Activated T-cell treated with anti-CD3 and anti-CD28 coated beads, Interleukin-2, amount 50 U/mL, for 72 hours (primary cell): Measurements from ENCODE around the gene CTDSPL. TPM values are rescaled to one million over a fixed set of nuclear protein-coding genes. Genes with fewer than 3 reads are reported as not detected.
"Not testable (repeated sequence)": the region's sequence is repeated elsewhere in the genome, so short reads cannot be mapped to it uniquely, and the experiment has no call there.

Experiments
- ATAC-seq, 2 donors: fragments of 150-1000 bp; cut with Tn5 transposase; replicated peaks in 1 of 2; 2 replicates each; pipeline ENCODE4 v1.10.0; 2021; ENCODE audit warnings: moderate library complexity in 2 of 2, mild to moderate bottlenecking in 1 of 2
- DNase-seq, 2 donors: peaks; one replicate each; pipeline ENCODE4 v3.0.0; 2021 to 2022; ENCODE audit warnings: mixed read lengths in 1 of 2
- H3K27ac Mint-ChIP-seq: one replicate; pipeline ENCODE4 v1.8.0; 2022; ENCODE audit warnings: mild to moderate bottlenecking, moderate library complexity, mixed read lengths
- H3K27me3 Mint-ChIP-seq: one replicate; pipeline ENCODE4 v1.8.0; 2022; ENCODE audit warnings: low read depth, mixed read lengths
- H3K36me3 Mint-ChIP-seq, 2 donors: one replicate each; pipeline ENCODE4 v1.8.0; 2022; ENCODE audit warnings: mixed read lengths in 2 of 2, mild to moderate bottlenecking in 1 of 2; ENCODE audit not compliant: insufficient read depth in 2 of 2
- H3K4me1 Mint-ChIP-seq: one replicate; pipeline ENCODE4 v1.8.0; 2022; ENCODE audit warnings: low read depth, mixed read lengths
- H3K4me3 Mint-ChIP-seq, 2 donors: one replicate each; pipeline ENCODE4 v1.8.0; 2022; ENCODE audit warnings: mild to moderate bottlenecking in 2 of 2, mixed read lengths in 2 of 2, moderate library complexity in 2 of 2
- H3K9me3 Mint-ChIP-seq, 2 donors: one replicate each; pipeline ENCODE4 v1.8.0; 2022; ENCODE audit warnings: mixed read lengths in 2 of 2
- total RNA-seq, 2 donors: library from RNA; stranded (reverse); gene quantifications; one replicate each; pipeline ENCODE4 v1.2.3, GENCODE V29; 2022

The CTDSPL gene
- total RNA-seq: 1 to 10 TPM; 6.3 to 7.0 TPM

- Mint-ChIP-seq H3K36me3 (no peaks in the 10 kb centered on the region), H3K9me3 (no peaks in the 10 kb centered on the region), H3K27ac (no peak within 1 kb of the TSS), H3K4me1 (peaks cover 24% of the 10 kb centered on the region), H3K27me3 (peaks cover 8% of the 10 kb centered on the region), H3K4me3 (peak within 1 kb of the TSS; percentile 88 to 90)
- peak; percentile 43 to 49 for DNase-seq
- peak; percentile 24 to 30 for ATAC-seq
Observed at GRCh38 chr3:37861620-37862041, at the start of gene CTDSPL. CTDSPL (plus strand) TSS chr3:37861880; CDS start chr3:37862200, 320 bp downstream.

GRCh38 chr3:37812499-37812896 lies 49.2 kb upstream of the CTDSPL start:
- DNase-seq (no peak), ATAC-seq (no peak)
- H3K4me3 Mint-ChIP-seq: no peak overlapping the region
- H3K27ac Mint-ChIP-seq: no peak overlapping the region
- peaks cover under 1% of the 10 kb centered on the region for H3K27me3 Mint-ChIP-seq
- H3K9me3 Mint-ChIP-seq: no peaks in the 10 kb centered on the region
- peaks cover 1% of the 10 kb centered on the region for H3K4me1 Mint-ChIP-seq
- H3K36me3 Mint-ChIP-seq: no peaks in the 10 kb centered on the region

- no peaks in the 10 kb centered on the region for H3K9me3 Mint-ChIP-seq
- H3K27me3 Mint-ChIP-seq: no peaks in the 10 kb centered on the region
- no peak overlapping the region for H3K27ac Mint-ChIP-seq
- no peak for DNase-seq
- no peaks in the 10 kb centered on the region for H3K4me1 Mint-ChIP-seq
- H3K4me3 Mint-ChIP-seq: no peak overlapping the region
- ATAC-seq: no peak
- no peaks in the 10 kb centered on the region for H3K36me3 Mint-ChIP-seq
Observed at GRCh38 chr3:37813403-37813802, 48.3 kb upstream of the CTDSPL start.

GRCh38 chr3:37814547-37814946 lies 47.1 kb upstream of the CTDSPL start:
- Mint-ChIP-seq H3K27ac (no peak overlapping the region), H3K27me3 (no peaks in the 10 kb centered on the region), H3K4me1 (no peaks in the 10 kb centered on the region), H3K36me3 (no peaks in the 10 kb centered on the region), H3K9me3 (no peaks in the 10 kb centered on the region), H3K4me3 (no peak overlapping the region)
- ATAC-seq (no peak), DNase-seq (no peak)

- H3K4me3 Mint-ChIP-seq, H3K36me3 Mint-ChIP-seq, DNase-seq, H3K27me3 Mint-ChIP-seq, H3K4me1 Mint-ChIP-seq, H3K27ac Mint-ChIP-seq, ATAC-seq, H3K9me3 Mint-ChIP-seq: not testable (repeated sequence)
Observed at GRCh38 chr3:37815156-37815555, 46.5 kb upstream of the CTDSPL start.

GRCh38 chr3:37816271-37816670 lies 45.4 kb upstream of the CTDSPL start:
- Mint-ChIP-seq H3K9me3 (no peaks in the 10 kb centered on the region), H3K27me3 (no peaks in the 10 kb centered on the region), H3K4me3 (no peak overlapping the region), H3K36me3 (no peaks in the 10 kb centered on the region), H3K27ac (no peak overlapping the region), H3K4me1 (no peaks in the 10 kb centered on the region)
- ATAC-seq: no peak
- DNase-seq: no peak

- H3K4me1 Mint-ChIP-seq: no peaks in the 10 kb centered on the region
- no peak overlapping the region for H3K27ac Mint-ChIP-seq
- H3K4me3 Mint-ChIP-seq: no peak overlapping the region
- H3K27me3 Mint-ChIP-seq: no peaks in the 10 kb centered on the region
- no peak for DNase-seq
- H3K36me3 Mint-ChIP-seq: no peaks in the 10 kb centered on the region
- ATAC-seq: no peak
- no peaks in the 10 kb centered on the region for H3K9me3 Mint-ChIP-seq
Observed at GRCh38 chr3:37819591-37819990, 42.1 kb upstream of the CTDSPL start.

GRCh38 chr3:37820286-37820685 lies 41.4 kb upstream of the CTDSPL start:
- H3K9me3 Mint-ChIP-seq: no peaks in the 10 kb centered on the region
- no peak for ATAC-seq
- no peaks in the 10 kb centered on the region for H3K36me3 Mint-ChIP-seq
- no peak overlapping the region for H3K4me3 Mint-ChIP-seq
- H3K4me1 Mint-ChIP-seq: no peaks in the 10 kb centered on the region
- H3K27me3 Mint-ChIP-seq: no peaks in the 10 kb centered on the region
- no peak for DNase-seq
- no peak overlapping the region for H3K27ac Mint-ChIP-seq

- Mint-ChIP-seq H3K9me3 (no peaks in the 10 kb centered on the region), H3K27me3 (peaks cover 4% of the 10 kb centered on the region), H3K36me3 (no peaks in the 10 kb centered on the region), H3K27ac (no peak overlapping the region), H3K4me1 (no peaks in the 10 kb centered on the region), H3K4me3 (no peak overlapping the region)
- ATAC-seq: no peak
- DNase-seq: no peak
Observed at GRCh38 chr3:37823189-37823588, 38.5 kb upstream of the CTDSPL start.

GRCh38 chr3:37824090-37824953 lies 37.4 kb upstream of the CTDSPL start:
- no peaks in the 10 kb centered on the region for H3K4me1 Mint-ChIP-seq
- H3K27me3 Mint-ChIP-seq: peaks cover 10% of the 10 kb centered on the region
- DNase-seq (no peak), ATAC-seq (no peak)
- no peak overlapping the region for H3K27ac Mint-ChIP-seq
- H3K4me3 Mint-ChIP-seq: no peak overlapping the region
- no peaks in the 10 kb centered on the region for H3K36me3 Mint-ChIP-seq
- no peaks in the 10 kb centered on the region for H3K9me3 Mint-ChIP-seq

GRCh38 chr3:37824954-37825328 lies 36.7 kb upstream of the CTDSPL start:
- no peaks in the 10 kb centered on the region for H3K9me3 Mint-ChIP-seq
- H3K36me3 Mint-ChIP-seq: no peaks in the 10 kb centered on the region
- ATAC-seq: no peak

GRCh38 chr3:37825744-37826400 lies 35.8 kb upstream of the CTDSPL start:
- Mint-ChIP-seq H3K27ac (no peak overlapping the region), H3K9me3 (no peaks in the 10 kb centered on the region), H3K27me3 (peaks cover 10% of the 10 kb centered on the region), H3K36me3 (no peaks in the 10 kb centered on the region), H3K4me3 (no peak overlapping the region), H3K4me1 (no peaks in the 10 kb centered on the region)
- DNase-seq (no peak), ATAC-seq (no peak)

More at GRCh38 chr3:37824954-37825328, 36.7 kb upstream of the CTDSPL start:
- Mint-ChIP-seq H3K4me1 (no peaks in the 10 kb centered on the region), H3K27me3 (peaks cover 10% of the 10 kb centered on the region), H3K27ac (no peak overlapping the region), H3K4me3 (no peak overlapping the region)
- no peak for DNase-seq

GRCh38 chr3:37826502-37826901 lies 35.2 kb upstream of the CTDSPL start:
- H3K27me3 Mint-ChIP-seq: peaks cover 10% of the 10 kb centered on the region
- ATAC-seq (no peak), DNase-seq (no peak)
- H3K9me3 Mint-ChIP-seq: no peaks in the 10 kb centered on the region
- H3K4me1 Mint-ChIP-seq: no peaks in the 10 kb centered on the region
- no peak overlapping the region for H3K4me3 Mint-ChIP-seq
- no peaks in the 10 kb centered on the region for H3K36me3 Mint-ChIP-seq
- H3K27ac Mint-ChIP-seq: no peak overlapping the region
